GM03348 (cell line): ENCODE data around the gene DDX19B.
A peak's percentile ranks its signal among the peaks of the same experiment; 100 is the strongest.

Experiments used
- DNase-seq: peaks from one replicate; pipeline ENCODE4 v3.0.0; 2012; ENCODE audit warnings: low spot score

DDX19B gene

GRCh38 chr16:70349783-70350182 is 50.8 kb downstream of the DDX19B start:
- no peak for DNase-seq

- no peak for DNase-seq
These were observed 60.6 kb downstream of the DDX19B start for GRCh38 chr16:70359552-70359951.

- DNase-seq = no peak
These were observed 65.4 kb downstream of the DDX19B start for GRCh38 chr16:70364399-70364798.

GRCh38 chr16:70370145-70370544 is 71.2 kb downstream of the DDX19B start:
- peak; percentile 44 for DNase-seq

- no peak for DNase-seq
These were observed 71.9 kb downstream of the DDX19B start for GRCh38 chr16:70370924-70371323.

- no peak for DNase-seq
These were observed 74.1 kb downstream of the DDX19B start for GRCh38 chr16:70372921-70373728.

- DNase-seq = no peak
These were observed 75.2 kb downstream of the DDX19B start for GRCh38 chr16:70374213-70374612.

- DNase-seq = no peak
These were observed 76.9 kb downstream of the DDX19B start for GRCh38 chr16:70375636-70376611.

- DNase-seq = no peak
These were observed 78.8 kb downstream of the DDX19B start for GRCh38 chr16:70377782-70378181.

- DNase-seq = no peak
These were observed 80.0 kb downstream of the DDX19B start for GRCh38 chr16:70378869-70379493.

GRCh38 chr16:70380248-70380918 is 81.4 kb downstream of the DDX19B start:
- peak; percentile 91 for DNase-seq

- peak; percentile 98 for DNase-seq
These were observed 82.1 kb downstream of the DDX19B start for GRCh38 chr16:70380919-70381603.

GRCh38 chr16:70381604-70382342 is 82.8 kb downstream of the DDX19B start:
- no peak for DNase-seq

- DNase-seq = no peak
These were observed 84.5 kb downstream of the DDX19B start for GRCh38 chr16:70383421-70383960.
